ENCODE measurements around the gene TKFC.
"Not testable (repeated sequence)": the region's sequence is repeated elsewhere in the genome, so short reads cannot be mapped to it uniquely, and the experiment has no call there.

The TKFC gene

GRCh38 chr11:61362542-61362875, 29.5 kb downstream of the TKFC start:
- DNase-seq (ENCODE audit: extremely low read depth in 1 of 2, low read depth in 1 of 2): no peak

GRCh38 chr11:61364012-61364675, 31.1 kb downstream of the TKFC start:
- DNase-seq (ENCODE audit: extremely low read depth in 1 of 2, low read depth in 1 of 2): no peak

GRCh38 chr11:61367406-61367805, 34.4 kb downstream of the TKFC start:
- DNase-seq (ENCODE audit: extremely low read depth in 1 of 2, low read depth in 1 of 2): no peak

GRCh38 chr11:61368646-61369045, 35.6 kb downstream of the TKFC start:
- no peak for DNase-seq (ENCODE audit: extremely low read depth in 1 of 2, low read depth in 1 of 2)

- no peak for DNase-seq (ENCODE audit: extremely low read depth in 1 of 2, low read depth in 1 of 2)
Observed at GRCh38 chr11:61369372-61370348, 36.6 kb downstream of the TKFC start.

- DNase-seq (ENCODE audit: extremely low read depth in 1 of 2, low read depth in 1 of 2): no peak
Observed at GRCh38 chr11:61370349-61371005, 37.4 kb downstream of the TKFC start.

GRCh38 chr11:61372659-61373420, 39.8 kb downstream of the TKFC start:
- no peak for DNase-seq (ENCODE audit: extremely low read depth in 1 of 2, low read depth in 1 of 2)

- no peak for DNase-seq (ENCODE audit: extremely low read depth in 1 of 2, low read depth in 1 of 2)
Observed at GRCh38 chr11:61375761-61376108, 42.7 kb downstream of the TKFC start.

GRCh38 chr11:61377461-61378160, 44.6 kb downstream of the TKFC start:
- no peak for DNase-seq (ENCODE audit: extremely low read depth in 1 of 2, low read depth in 1 of 2)

GRCh38 chr11:61378713-61379313, 45.8 kb downstream of the TKFC start:
- DNase-seq (ENCODE audit: extremely low read depth in 1 of 2, low read depth in 1 of 2): no peak

GRCh38 chr11:61380884-61381283, 47.9 kb downstream of the TKFC start:
- no peak for DNase-seq (ENCODE audit: extremely low read depth in 1 of 2, low read depth in 1 of 2)

GRCh38 chr11:61383859-61384258, 50.8 kb downstream of the TKFC start:
- DNase-seq (ENCODE audit: extremely low read depth in 1 of 2, low read depth in 1 of 2): not testable (repeated sequence)

- no peak for DNase-seq (ENCODE audit: extremely low read depth in 1 of 2, low read depth in 1 of 2)
Observed at GRCh38 chr11:61384271-61385242, 51.5 kb downstream of the TKFC start.

- no peak for DNase-seq (ENCODE audit: extremely low read depth in 1 of 2, low read depth in 1 of 2)
Observed at GRCh38 chr11:61390161-61390560, 57.1 kb downstream of the TKFC start.

GRCh38 chr11:61392981-61393595, 60.1 kb downstream of the TKFC start:
- no peak for DNase-seq (ENCODE audit: extremely low read depth in 1 of 2, low read depth in 1 of 2)
